ENCODE results near the gene ZAR1.

Gene ZAR1

GRCh38 chr4:48483777-48484493 lies 6.1 kb upstream of the ZAR1 start:
- in situ Hi-C loops (cut with HindIII; ENCODE audit: low pct_ligation_motif_present, low pct_unique_long_range_greater_than_20kb, low sequenced_read_pairs) = no loop called here
- DNase-seq = no peak

- in situ Hi-C loops (cut with HindIII; ENCODE audit: low pct_ligation_motif_present, low pct_unique_long_range_greater_than_20kb, low sequenced_read_pairs) = no loop called here
- no peak for DNase-seq
Measured at GRCh38 chr4:48484494-48485168, 5.4 kb upstream of the ZAR1 start.

DNA sequence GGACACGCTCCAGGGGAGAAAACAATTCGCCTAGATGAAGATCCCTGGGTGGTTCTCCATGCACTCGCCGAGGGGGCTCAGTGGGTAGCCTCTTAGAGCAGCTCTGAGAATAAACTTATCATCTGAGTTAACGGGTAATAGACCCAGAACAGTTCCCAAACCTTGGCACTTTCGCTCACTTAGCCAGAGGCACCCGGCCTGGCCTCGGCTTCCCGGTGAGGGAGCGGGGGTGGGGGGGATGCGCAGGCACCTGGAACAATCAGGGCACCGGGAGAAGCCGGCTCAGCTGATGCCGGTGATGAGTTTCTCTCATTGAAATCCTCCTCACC lies 405 bp upstream of the ZAR1 start:
- DNase-seq = no peak
- in situ Hi-C loops (cut with HindIII; ENCODE audit: low pct_ligation_motif_present, low pct_unique_long_range_greater_than_20kb, low sequenced_read_pairs) = no loop called here

DNA sequence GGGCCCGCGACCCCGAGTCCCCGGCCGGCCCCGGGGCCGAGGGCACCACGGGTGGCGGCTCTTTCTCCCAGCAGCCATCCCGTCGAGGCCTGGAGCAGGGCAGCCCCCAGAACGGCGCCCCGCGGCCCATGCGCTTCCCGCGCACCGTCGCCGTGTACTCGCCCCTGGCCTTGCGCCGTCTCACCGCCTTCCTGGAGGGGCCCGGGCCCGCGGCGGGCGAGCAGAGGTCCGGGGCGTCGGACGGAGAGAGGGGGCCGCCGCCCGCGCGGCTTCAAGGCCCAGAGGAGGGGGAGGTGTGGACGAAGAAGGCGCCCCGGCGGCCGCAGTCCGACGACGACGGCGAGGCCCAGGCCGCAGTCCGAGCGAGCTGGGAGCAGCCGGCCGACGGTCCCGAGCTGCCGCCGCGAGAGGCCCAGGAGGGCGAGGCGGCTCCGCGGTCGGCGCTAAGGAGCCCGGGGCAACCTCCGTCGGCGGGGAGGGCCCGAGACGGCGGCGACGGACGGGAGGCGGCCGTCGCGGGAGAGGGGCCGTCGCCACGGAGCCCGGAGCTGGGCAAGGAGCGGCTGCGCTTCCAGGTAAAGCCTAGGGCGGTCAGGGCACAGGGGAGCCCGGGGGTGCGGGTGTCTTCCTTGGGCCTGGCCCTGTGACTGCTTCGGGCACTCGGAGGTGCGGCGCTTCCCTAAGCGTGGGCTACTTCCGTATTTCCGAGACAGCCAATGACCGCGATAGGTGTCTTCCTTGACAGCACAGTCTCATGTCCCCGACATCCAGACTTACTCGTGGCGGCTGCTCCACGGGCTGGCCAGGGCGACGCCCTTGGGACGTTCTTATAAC lies 845 bp downstream of the ZAR1 start:
- in situ Hi-C loops (cut with HindIII; ENCODE audit: low pct_ligation_motif_present, low pct_unique_long_range_greater_than_20kb, low sequenced_read_pairs) = no loop called here
- DNase-seq = no peak

DNA sequence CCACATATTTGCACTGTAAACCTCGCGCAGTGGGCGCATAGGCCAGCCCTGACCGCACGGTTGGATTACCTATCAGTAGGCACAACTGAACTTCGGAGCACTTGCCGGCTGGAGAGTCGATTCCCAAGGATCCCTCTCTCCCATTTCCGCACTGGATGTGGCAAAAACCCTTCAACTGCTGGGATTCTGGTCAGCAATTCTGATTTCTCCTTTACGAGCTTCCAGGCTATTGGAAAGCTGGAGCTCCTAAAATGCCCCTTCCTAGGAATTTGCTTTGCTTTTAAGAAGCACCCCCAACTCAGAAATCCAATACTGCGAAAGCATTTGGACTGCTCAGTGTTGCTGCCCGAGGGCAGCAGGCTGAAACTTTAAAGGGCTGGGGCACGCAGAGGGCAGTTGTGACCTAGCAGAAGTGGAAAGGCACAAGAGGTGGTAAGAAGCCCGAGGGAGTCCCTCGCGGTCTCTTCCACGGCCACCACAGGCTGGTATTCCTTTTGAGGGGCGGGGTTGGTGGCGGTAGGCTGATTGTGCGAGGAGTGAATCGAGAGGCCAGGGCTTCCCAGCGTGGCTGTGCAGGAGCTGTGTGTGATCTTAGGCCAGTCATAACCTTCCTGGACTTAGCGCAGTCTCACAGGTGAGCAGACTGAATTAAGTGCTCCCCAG lies 1.6 kb downstream of the ZAR1 start:
- in situ Hi-C loops (cut with HindIII; ENCODE audit: low pct_ligation_motif_present, low pct_unique_long_range_greater_than_20kb, low sequenced_read_pairs) = no loop called here

DNA sequence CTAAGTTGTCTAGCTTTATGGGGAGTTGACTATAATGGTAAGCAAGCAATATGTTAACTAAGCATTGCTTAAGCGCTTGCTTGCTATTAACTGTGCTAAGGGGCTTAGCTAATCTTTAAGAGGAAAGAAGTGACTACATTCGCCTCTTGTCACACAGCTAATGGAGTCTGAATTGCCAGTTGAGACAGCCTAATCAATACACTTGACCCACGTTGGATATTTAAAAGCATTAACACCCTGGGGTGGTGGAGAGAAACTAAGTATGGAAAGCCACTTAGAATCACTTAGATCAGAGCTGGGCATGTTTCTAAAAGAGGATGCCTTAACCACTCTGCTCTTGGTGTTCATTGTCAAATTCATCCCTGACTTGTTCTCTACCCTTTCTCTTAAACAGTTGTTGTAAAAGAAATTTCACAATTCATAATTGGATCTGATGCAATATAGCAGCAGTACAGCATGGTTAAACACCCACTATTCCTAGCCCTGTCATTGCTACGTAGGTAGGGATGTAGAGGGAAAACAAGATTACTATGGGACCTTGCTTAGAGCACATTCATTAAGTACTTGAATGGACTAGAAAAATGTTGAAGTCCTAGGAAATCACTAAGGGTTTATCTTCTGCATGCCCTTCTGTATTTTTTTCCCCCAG lies 3.5 kb downstream of the ZAR1 start:
- in situ Hi-C loops (cut with HindIII; ENCODE audit: low pct_ligation_motif_present, low pct_unique_long_range_greater_than_20kb, low sequenced_read_pairs) = no loop called here
- no peak for DNase-seq

More for the DNA sequence above, 1.6 kb downstream of the ZAR1 start:
- no peak for DNase-seq

GRCh38 chr4:48495941-48496340 lies 5.9 kb downstream of the ZAR1 start:
- in situ Hi-C loops (cut with HindIII; ENCODE audit: low pct_ligation_motif_present, low pct_unique_long_range_greater_than_20kb, low sequenced_read_pairs) = no loop called here
- DNase-seq = no peak

GRCh38 chr4:48498895-48499294 lies 8.8 kb downstream of the ZAR1 start:
- in situ Hi-C loops (cut with HindIII; ENCODE audit: low pct_ligation_motif_present, low pct_unique_long_range_greater_than_20kb, low sequenced_read_pairs) = no loop called here

DNA sequence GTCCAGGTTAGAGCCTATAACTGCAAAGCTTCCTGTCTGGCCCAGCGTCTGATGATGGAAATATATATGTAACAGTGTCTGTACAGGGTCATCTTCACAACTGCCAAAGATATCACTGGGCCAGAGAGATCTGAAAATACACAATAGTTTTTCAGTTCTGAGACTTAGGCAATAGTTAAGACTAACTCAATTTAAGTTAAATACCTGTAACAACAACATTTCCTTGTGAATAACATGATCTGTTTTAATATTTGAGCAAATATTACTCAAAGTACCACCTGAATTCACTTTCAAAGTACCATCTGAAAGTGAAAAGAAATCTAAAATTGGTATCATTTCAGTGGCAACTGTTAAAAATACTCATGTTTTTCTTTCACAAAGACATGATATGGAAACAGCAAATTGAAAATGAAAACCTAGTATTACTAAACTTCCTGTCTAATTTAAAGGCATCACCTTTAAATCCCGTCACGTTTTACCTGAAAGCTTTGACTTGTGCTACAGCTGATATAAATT lies 9.6 kb downstream of the ZAR1 start:
- in situ Hi-C loops (cut with HindIII; ENCODE audit: low pct_ligation_motif_present, low pct_unique_long_range_greater_than_20kb, low sequenced_read_pairs) = no loop called here
- no peak for DNase-seq

More at GRCh38 chr4:48498895-48499294, 8.8 kb downstream of the ZAR1 start:
- DNase-seq = no peak

DNA sequence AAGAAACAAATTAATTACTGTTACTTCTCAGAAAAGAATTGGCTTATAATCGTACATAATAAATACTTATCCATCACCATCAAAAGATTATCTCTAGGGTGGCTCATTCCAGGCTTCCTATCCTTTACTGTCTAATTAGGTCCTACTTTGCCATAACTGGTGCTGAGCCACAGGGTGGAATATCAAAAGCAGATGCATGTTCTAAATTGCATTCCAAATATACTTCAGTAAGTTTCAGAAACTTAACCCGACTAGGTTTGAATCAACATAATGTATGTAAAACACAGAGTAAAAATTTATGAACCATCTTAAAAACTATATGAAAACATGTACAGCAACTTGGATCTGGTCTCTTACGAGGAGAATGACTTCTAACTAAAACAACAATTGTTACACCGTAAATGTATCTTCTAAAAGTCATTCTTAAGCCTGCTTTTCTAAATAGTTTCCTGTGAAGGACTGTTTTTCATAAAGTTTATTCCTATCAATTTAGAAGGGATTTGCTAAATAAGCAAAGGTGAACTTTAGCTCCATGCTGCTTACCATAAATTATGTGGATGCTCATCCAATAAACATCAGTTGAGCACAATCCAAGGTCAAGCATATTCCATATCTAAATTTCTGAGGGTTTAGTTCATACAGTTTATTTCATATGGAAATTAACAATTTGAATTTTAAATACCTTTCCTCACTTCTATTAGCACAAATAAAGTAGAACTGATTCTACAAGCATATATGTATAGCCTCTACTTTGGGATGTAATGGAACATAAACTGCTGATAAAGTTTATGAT lies 13.4 kb downstream of the ZAR1 start:
- in situ Hi-C loops (cut with HindIII; ENCODE audit: low pct_ligation_motif_present, low pct_unique_long_range_greater_than_20kb, low sequenced_read_pairs) = no loop called here

DNA sequence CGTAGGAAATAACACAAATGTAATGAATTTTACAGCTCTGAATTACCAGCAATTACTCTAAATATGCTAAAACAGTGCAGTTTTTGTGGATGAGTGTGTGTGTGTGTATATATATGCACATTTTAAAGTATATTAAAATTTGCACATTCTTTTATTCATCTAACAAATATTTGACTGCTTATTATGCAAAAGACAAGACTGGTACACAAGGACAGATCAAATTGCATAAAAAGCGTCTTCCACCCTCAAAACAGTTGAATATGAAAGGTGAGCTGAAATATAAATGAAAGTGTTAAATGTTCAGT lies 13.9 kb downstream of the ZAR1 start:
- no peak for DNase-seq
- in situ Hi-C loops (cut with HindIII; ENCODE audit: low pct_ligation_motif_present, low pct_unique_long_range_greater_than_20kb, low sequenced_read_pairs) = no loop called here

More for the DNA sequence above, 13.4 kb downstream of the ZAR1 start:
- no peak for DNase-seq

- DNase-seq = no peak
- in situ Hi-C loops (cut with HindIII; ENCODE audit: low pct_ligation_motif_present, low pct_unique_long_range_greater_than_20kb, low sequenced_read_pairs) = no loop called here
Measured at GRCh38 chr4:48504352-48504751, 14.3 kb downstream of the ZAR1 start.

DNA sequence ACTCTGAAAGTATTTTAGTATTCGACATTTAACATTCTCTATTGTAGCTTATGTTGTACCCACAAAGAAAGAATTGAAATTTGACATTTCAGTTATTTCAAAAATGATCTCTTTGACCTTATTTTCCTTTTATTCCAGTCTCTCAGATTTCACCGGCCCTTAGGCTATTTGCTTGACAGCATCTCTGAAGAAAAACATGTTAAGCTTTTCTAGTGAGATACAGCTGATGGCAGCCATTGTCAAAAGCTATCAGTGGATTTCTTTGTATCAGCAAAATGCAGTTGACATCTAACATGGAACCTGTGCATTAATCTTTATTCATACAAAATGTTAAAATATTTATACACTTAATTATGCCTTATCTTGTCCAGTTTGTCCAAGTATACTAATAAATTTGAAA lies 16.7 kb downstream of the ZAR1 start:
- in situ Hi-C loops (cut with HindIII; ENCODE audit: low pct_ligation_motif_present, low pct_unique_long_range_greater_than_20kb, low sequenced_read_pairs) = no loop called here
- no peak for DNase-seq

- in situ Hi-C loops (cut with HindIII; ENCODE audit: low pct_ligation_motif_present, low pct_unique_long_range_greater_than_20kb, low sequenced_read_pairs) = no loop called here
Measured at GRCh38 chr4:48509543-48509942, 19.5 kb downstream of the ZAR1 start.

GRCh38 chr4:48518143-48518542 lies 28.1 kb downstream of the ZAR1 start:
- DNase-seq = no peak
- in situ Hi-C loops (cut with HindIII; ENCODE audit: low pct_ligation_motif_present, low pct_unique_long_range_greater_than_20kb, low sequenced_read_pairs) = no loop called here

More at GRCh38 chr4:48509543-48509942, 19.5 kb downstream of the ZAR1 start:
- DNase-seq = no peak

- DNase-seq = no peak
- in situ Hi-C loops (cut with HindIII; ENCODE audit: low pct_ligation_motif_present, low pct_unique_long_range_greater_than_20kb, low sequenced_read_pairs) = no loop called here
Measured at GRCh38 chr4:48526406-48526805, 36.4 kb downstream of the ZAR1 start.

GRCh38 chr4:48538358-48538757 lies 48.3 kb downstream of the ZAR1 start:
- DNase-seq = no peak
- in situ Hi-C loops (cut with HindIII; ENCODE audit: low pct_ligation_motif_present, low pct_unique_long_range_greater_than_20kb, low sequenced_read_pairs) = no loop called here

- in situ Hi-C loops (cut with HindIII; ENCODE audit: low pct_ligation_motif_present, low pct_unique_long_range_greater_than_20kb, low sequenced_read_pairs) = no loop called here
- DNase-seq = no peak
Measured at GRCh38 chr4:48539597-48539996, 49.5 kb downstream of the ZAR1 start.

Data from ACHN (cell line).